Left renal cortex interstitium (tissue), 4 donors: Measurements from ENCODE around the gene MCOLN1. TPM values are rescaled to one million over a fixed set of nuclear protein-coding genes. Genes with fewer than 3 reads are reported as not detected.
"Not testable (repeated sequence)": the region's sequence is repeated elsewhere in the genome, so short reads cannot be mapped to it uniquely, and the experiment has no call there.

Source experiments
- DNase-seq, 4 donors: peaks; one replicate each; pipeline ENCODE4 v3.0.0-alpha.2; 2013; ENCODE audit warnings: low read depth in 4 of 4, low spot score in 2 of 4, missing footprints in 1 of 4
- polyA plus RNA-seq, 4 donors: library from polyadenylated mRNA; unstranded; fragments of 120-200 nt; gene quantifications; one replicate each; pipeline ENCODE4 v1.2.1, GENCODE V29; 2013; ENCODE audit not compliant: insufficient read length in 4 of 4

The MCOLN1 gene
- polyA plus RNA-seq, 4 donors = 12.3 to 24.0 (median 18.8) TPM

DNA sequence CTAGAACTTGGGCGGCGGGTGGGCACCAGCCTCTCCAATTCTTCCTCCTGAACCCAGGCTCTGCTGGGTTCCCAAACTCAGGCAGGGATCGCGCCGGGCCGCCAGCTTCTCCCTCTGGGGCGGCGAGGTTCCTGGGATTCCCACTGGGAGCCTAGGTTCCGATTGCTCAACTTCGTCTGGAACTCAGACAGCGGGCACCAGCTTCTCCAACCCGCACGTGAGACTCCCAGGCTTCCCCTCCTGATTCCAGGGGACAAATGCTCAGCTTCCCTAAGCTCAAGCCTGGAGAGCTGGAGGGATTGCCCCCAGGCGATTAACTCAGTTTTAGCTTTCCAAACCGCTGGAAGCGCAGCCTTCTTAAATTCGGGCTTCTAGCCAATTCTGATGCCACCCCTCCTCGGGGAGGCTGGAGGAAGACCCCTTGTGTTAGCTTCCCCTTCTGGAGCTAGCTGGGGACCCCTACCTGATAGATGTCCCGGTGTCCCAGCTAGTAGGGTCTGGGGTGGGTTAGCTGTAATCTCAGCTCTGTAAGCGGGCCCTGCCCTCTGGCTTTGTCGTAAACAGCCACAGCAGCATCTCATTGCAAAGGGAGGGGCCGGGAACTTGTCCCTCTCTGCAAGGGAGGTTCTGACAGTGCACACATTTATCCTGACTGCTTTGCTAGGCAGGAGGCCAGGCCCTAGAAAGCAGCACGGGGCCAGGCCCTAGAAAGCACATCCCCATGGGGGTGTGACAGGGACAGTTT, 671 bp downstream of the MCOLN1 start:
- no peak for DNase-seq

DNA sequence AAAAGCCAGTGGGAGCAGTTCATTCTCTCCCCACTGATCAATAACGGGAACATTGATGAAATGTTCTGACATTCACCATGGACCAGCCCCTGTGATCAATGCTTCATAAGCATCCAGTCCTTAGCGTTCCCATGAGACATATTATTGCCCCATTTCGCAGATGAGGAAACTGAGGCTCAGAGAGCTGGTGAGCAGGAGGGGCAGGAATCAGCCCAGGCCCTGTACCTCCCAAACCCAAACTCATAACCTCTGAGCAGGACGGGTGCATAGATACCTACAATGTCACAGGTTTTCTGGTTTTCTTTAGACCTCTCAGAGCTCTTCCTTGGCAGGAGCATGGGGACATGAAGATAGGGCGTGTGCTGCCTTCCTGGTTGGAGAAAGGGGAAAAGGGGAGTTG, 2.1 kb downstream of the MCOLN1 start:
- DNase-seq = no peak

DNA sequence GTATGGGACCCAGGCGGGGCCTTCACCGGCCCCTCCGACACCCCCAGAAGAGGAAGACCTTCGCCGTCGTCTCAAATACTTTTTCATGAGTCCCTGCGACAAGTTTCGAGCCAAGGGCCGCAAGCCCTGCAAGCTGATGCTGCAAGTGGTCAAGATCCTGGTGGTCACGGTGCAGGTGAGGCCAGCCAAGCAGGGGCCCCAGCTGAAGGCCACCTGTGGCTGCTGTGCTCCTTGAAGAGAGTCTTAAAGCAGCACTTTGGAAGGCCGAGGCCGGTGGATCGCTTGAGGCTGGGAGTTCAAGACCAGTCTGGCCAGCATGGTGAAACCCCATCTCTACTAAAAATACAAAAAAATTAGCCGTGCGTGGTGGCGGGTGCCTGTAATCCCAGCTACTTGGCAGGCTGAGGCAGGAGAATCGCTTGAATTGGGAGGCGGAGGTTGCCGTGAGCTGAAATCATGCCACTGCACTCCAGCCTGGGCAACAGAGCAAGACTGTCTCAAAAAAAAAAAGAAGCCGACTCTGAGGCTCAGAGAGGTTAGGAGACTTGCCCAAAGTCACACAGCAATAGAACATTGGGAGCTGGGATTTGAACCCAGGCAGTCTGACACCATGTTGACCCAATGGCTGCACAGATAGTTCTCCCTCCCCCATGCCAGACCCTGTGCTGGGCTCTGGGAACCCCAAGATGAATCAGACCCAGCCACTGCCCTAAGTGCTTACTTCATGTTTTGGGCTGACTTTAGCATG, 2.7 kb downstream of the MCOLN1 start:
- no peak for DNase-seq

DNA sequence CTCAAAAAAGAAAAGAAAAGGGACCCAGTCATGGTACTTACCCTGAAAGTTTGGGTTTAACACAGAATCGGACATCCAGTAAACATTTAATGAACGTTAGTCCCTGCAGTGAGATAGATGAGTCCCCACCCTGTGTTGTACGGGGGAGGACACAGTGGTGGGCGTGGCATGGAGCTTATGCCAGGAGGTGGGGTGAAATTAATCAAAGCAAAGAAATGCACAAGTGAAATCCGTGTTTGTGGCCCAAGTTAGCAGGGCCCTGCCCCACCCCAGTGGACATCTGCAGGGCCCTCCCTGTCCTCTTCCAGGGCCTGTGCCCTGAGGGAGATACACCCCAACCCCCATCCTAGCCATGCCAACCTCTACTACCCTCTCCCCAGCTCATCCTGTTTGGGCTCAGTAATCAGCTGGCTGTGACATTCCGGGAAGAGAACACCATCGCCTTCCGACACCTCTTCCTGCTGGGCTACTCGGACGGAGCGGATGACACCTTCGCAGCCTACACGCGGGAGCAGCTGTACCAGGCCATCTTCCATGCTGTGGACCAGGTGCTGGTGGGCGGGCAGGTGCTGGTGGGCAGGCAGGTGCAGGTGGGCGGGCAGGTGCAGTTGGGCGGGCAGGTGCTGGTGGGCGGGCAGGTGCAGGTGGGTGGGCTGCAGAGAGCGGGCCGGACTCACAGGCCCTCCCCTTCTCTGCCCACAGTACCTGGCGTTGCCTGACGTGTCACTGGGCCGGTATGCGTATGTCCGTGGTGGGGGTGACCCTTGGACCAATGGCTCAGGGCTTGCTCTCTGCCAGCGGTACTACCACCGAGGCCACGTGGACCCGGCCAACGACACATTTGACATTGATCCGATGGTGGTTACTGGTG, 3.9 kb downstream of the MCOLN1 start:
- no peak for DNase-seq

DNA sequence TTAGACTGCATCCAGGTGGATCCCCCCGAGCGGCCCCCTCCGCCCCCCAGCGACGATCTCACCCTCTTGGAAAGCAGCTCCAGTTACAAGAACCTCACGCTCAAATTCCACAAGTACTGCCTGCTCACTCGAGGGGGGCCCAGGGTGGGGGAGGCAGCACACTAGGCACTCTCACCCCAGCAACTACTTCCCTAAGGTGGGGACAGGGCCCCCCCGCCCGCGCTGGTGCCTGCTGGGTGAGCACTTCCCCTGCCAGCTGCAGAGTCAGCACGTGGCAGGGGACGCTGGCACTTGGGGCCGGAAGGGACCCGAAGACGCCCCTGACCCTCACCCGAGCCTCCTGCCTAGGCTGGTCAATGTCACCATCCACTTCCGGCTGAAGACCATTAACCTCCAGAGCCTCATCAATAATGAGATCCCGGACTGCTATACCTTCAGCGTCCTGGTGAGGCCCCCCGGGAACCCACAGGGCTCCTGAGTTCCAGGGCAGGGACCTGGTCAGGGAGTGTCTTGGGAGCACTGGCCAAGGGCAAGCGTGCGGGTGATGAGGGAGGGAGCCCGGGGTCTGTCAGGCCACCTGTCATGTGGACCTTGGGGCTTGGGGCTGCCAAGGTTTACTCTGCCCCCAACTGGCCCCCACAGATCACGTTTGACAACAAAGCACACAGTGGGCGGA, 5.2 kb downstream of the MCOLN1 start:
- no peak for DNase-seq

DNA sequence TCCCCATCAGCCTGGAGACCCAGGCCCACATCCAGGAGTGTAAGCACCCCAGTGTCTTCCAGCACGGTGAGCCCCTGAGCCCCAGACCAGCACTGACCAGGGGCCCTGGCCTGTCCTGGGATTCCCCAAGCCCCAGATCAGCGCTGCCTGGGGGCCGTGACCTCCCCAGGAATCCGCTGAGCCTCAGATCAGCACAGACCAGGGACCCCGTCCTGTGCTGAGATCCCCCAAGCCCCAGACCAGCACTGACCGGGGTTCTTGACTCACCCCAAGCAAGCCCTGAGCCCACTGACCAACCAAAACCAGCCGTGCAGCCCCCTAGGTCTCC, 5.7 kb downstream of the MCOLN1 start:
- DNase-seq = no peak

DNA sequence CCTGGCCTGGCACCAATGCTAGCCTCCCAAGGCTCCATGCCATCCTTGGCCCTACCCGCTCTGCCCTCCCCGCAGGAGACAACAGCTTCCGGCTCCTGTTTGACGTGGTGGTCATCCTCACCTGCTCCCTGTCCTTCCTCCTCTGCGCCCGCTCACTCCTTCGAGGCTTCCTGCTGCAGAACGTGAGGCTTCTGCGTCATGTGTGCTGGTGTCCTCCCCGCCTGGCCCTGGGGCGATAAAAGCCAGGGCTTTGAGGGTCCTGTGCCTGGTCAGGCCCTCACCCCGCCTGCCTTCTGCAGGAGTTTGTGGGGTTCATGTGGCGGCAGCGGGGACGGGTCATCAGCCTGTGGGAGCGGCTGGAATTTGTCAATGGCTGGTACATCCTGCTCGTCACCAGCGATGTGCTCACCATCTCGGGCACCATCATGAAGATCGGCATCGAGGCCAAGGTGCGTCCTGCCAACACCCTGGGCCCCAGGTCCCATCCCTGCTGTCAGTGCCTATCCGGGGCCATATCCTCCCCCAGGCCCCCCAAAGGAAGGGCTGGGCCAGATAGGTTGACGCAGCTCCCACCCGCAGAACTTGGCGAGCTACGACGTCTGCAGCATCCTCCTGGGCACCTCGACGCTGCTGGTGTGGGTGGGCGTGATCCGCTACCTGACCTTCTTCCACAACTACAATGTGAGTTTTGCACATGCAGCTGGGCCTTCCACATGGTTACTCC, 6.3 kb downstream of the MCOLN1 start:
- DNase-seq = no peak

DNA sequence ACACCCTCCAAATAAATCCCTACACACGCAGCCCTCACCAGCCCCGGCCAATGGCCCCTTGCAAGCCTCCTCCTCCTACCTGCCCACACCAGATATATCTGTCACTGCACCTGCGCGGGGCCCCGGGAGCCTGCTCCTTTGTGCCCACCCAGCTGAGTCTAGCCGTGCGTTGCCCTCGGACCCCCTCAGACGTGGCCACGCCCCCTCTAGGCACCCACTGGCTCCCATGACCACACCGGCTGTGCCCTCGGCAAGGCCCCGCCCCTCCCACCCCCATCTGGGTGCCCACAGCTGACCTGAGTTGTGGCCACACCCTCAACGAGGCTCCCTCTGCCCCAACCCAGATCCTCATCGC, 6.8 kb downstream of the MCOLN1 start:
- DNase-seq = no peak

DNA sequence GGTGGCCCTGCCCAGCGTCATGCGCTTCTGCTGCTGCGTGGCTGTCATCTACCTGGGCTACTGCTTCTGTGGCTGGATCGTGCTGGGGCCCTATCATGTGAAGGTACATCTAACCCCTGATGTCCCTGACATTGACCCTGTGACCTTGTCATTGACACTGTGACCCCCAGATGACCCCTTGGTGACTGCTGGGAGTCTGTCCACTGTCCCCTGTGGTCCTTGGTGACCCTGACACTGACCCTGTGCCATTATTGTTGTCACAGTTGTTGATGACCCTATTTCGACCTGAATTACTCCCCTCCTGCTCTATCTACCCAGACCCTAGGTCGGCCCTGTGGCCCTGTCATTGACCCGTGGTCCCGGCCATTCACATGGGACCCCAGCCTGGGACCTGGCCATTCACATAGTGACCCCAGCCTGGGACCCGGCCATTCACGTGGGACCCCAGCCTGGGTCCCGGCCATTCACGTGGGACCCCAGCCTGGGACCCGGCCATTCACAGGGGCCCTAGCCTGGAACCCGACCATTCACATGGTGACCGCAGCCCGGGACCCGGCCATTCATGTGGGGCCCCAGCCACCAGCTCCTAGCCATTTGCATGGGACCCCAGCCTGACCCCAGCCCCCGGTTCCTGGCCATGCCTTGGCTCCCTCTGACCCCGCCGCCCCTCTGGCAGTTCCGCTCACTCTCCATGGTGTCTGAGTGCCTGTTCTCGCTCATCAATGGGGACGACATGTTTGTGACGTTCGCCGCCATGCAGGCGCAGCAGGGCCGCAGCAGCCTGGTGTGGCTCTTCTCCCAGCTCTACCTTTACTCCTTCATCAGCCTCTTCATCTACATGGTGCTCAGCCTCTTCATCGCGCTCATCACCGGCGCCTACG, 7.4 kb downstream of the MCOLN1 start:
- DNase-seq = no peak

DNA sequence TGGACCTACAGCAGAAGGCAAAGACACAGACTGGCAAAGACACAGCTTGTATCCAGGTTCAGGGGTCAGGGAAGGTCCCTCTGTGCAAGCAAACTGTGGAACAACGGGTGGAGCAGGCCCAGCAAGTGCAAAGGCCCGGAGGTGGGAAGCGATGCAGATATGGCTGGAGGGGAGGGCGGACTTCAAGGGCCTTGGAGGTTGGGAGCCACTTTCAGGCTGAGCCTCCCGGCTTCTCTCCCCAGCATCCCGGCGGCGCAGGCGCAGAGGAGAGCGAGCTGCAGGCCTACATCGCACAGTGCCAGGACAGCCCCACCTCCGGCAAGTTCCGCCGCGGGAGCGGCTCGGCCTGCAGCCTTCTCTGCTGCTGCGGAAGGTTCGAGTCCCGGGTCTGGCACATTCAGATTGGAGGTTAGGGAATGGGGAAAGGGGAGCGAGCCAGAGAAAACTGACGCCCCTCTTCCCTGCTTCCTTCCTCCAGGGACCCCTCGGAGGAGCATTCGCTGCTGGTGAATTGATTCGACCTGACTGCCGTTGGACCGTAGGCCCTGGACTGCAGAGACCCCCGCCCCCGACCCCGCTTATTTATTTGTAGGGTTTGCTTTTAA, 11.0 kb downstream of the MCOLN1 start:
- DNase-seq = no peak

DNA sequence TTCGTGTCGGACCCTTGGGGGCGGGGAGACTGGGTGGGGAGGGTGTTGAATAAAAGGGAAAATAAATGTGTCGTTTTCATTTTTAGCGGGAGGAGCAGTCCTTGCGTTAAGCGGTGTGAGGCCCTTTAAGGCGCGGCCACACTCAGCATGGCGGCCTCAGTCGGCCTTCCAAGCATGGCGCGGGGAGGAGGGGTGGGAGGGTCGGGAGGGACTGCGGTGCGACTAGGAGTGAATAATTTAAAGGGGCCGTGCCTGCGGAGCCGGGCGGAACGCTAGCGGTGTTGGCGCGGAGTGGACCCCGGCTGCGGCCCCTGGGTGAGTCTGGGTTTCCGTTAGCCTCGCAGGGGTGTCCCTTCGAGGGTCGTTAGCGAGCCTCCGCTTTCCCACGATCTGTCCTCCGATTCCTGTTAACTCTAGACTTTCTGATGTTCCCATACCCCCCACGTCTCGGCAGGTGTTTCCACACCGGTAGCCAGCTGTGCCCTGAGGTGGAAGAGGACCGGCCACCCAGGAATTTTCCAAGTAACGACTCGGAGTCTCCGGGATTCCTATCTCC, 11.6 kb downstream of the MCOLN1 start:
- DNase-seq = peak in 2 of 4 donors; percentile 78 to 88

DNA sequence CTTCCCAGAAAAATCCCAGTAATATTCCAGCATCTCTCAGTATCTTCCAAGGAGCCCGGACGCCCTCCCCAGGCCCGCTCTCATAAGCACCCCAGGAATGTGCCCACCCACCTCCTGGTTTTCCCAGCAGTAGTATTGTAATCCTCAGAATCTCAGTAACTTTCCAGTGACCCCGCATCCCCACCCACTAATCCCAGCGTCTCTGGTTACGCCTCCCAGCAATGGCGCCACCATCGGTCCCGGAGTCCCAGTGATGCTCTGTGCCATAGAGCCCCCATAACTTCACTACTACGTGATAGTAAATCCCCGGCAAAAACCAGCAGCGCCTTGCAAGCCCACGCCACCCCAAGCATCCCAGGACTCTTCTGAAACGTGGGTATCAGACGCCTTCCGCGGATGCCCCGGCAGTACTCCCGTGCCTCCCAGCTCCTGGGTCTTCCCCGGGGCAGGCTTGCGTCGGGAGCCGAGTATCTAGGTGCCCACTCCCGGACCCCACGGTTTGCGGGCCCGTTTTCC, 12.2 kb downstream of the MCOLN1 start:
- peak in 2 of 4 donors; percentile 58 to 68 for DNase-seq

DNA sequence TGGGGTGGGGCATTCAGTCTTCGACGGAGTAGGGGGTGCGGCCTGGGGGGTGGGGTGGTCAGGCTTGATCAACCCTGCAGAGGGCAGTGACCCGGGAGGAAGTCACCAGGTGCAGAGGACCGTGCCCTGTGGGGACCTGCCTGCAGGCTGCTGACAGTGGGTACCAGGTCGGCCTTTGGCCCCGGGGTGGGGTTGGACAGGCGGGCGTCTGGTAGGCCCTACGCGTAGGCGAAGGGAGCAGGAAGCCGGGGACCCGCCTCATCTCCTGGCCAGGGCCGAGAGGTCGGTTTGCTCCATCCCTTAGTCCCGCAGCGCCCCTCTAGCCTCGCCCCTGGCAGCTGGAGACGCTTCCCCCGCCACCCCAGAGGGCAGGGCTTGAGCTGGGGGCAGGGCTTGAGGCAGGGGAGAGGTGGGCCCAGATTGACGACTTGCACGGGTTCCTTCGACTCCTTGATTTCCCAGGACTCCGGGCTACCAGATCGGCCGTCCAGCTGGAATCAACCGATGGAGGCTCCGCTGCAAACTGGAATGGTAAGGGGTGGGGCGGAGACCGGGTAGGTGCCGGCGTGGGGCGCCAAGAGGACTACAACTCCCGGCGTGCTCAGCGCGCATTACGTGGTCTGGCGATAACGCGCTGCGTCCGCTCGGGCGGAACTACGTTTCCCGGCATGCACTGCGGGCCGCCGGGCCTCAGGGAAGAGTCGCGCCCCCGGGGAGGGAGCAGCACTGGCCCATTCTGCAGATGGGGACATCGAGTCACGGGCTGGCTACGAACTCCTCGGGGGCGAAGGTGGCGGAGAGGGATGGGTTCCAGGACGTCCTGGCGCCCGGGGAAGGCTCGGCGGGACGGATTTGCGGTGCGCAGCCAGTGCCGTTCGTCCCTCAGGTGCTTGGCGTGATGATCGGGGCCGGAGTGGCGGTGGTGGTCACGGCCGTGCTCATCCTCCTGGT, 12.9 kb downstream of the MCOLN1 start, which contains the start of gene PNPLA6:
Gene PNPLA6, plus strand, starts transcription at position 671 of the 951 bp plus-strand sequence. Its CDS starts 72 bp downstream, at position 743.
- peak in 3 of 4 donors; percentile 85 to 94 (median 93) for DNase-seq

DNA sequence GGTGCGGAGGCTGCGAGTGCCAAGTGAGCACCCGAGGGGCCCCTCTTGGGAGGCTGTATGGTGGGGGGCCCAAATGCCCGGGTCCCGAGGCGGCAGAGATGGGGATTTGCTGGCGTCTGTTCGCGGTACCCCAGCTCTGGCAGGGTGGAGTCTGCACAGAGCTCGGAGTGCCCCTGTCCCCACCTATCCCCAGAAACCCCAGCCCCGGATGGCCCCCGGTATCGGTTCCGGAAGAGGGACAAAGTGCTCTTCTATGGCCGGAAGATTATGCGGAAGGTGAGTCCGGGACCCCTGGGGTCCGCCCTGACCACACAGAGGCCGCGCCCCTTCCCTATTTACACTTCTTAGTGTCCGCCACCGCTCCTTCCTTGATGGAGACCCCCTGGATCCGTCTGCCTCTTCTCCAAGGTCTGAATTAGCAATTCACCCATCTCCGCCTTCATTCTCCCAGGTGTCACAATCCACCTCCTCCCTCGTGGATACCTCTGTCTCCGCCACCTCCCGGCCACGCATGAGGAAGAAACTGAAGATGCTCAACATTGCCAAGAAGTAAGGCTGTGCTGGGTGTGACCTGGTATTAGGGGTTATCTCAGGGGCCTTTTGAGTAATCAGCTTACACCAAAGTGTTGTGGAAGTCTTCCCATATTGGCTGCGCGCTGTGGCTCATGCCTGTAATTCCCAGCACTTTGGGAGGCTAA, 13.7 kb downstream of the MCOLN1 start:
- DNase-seq = no peak

DNA sequence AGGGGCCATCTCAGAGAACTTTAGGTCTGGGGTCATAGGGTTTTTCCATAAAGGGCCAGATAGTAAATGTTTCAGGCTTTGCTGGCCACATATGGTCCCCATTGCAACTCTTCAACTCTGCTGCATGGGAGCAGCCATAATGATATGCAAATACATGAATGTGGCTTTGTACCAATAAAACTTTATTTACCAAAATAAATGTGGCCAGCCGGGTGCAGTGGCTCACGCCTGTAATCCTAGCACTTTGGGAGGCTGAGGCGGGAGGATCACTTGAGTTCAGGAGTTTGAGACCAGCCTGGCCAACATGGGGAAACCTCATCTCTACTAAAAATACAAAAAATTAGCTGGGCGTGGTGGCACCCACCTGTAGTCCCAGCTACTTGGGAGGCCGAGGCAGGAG, 16.6 kb downstream of the MCOLN1 start:
- not testable (repeated sequence) for DNase-seq

DNA sequence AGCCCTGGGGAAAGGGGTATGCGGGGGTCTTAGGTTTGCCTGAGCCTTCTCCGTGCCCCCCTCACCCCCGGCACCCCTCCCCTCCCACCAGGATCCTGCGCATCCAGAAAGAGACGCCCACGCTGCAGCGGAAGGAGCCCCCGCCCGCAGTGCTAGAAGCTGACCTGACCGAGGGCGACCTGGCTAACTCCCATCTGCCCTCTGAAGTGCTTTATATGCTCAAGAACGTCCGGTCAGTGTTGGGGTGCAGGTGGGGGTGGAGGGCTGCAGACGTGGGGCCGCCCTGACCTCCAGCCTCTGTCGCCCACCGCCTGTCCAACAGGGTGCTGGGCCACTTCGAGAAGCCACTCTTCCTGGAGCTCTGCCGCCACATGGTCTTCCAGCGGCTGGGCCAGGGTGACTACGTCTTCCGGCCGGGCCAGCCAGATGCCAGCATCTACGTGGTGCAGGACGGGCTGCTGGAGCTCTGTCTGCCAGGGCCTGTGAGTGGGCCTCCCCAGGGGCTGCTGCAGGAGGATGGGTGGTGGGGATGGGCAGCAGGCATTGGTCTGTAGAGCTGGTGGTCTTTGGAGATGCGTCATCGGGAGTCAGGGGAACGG, 17.5 kb downstream of the MCOLN1 start:
- no peak for DNase-seq
